A549 (cell line): ENCODE measurements around the gene DOK7. TPM values are rescaled to one million over a fixed set of nuclear protein-coding genes. Genes with fewer than 3 reads are reported as not detected.

ENCODE experiments used
- ATAC-seq, 2 experiments: fragments of 200-7000 bp in 1 of 2; fragments of >200 bp in 1 of 2; cut with Nextera tagmentation in 1 of 2; cut with Tn5 transposase in 1 of 2; 3 replicates each; pipeline versions ENCODE4 v1.8.0 to v1.9.1; 2018 to 2020; ENCODE audit warnings: mild to moderate bottlenecking in 1 of 2, moderate library complexity in 1 of 2
- CTCF ChIA-PET: fragments of 300-600 bp; sonication (Branson Sonifier 250); formaldehyde crosslinking; extraction: SDS; loops from one replicate; lab custom pipeline; 2021; ENCODE audit warnings: antibody characterized with exemption, inconsistent platforms; lab: Yijun Ruan, JAX
- POLR2A ChIA-PET: fragments of 350-600 bp; formaldehyde crosslinking; extraction: SDS; loops from one replicate; lab custom pipeline; 2021; ENCODE audit warnings: antibody characterized with exemption, inconsistent platforms; lab: Yijun Ruan, JAX
- DNase-seq, 2 experiments: peaks; one replicate each; pipeline versions ENCODE4 v3.0.0 to v3.0.0-alpha.2; 2011 to 2016; ENCODE audit warnings: low read depth in 1 of 2, low spot score in 1 of 2
- FAIRE-seq: peaks from 2 replicates; lab custom pipeline; 2011; peaks lifted over from hg19 to GRCh38; lab: Jason Lieb, UNC
- H3K27ac ChIP-seq, 2 experiments: fragments of >200 bp; sonication (Bioruptor Twin); formaldehyde crosslinking; 3 replicates each; pipeline ENCODE4 v1.5.1; 2016 to 2017
- H3K4me1 ChIP-seq: fragments of >200 bp; sonication (Bioruptor Twin); formaldehyde crosslinking; 3 replicates; pipeline ENCODE4 v1.6.1; 2016
- H3K4me2 ChIP-seq: fragments of >200 bp; sonication (Bioruptor Twin); formaldehyde crosslinking; 3 replicates; pipeline ENCODE4 v1.6.1; 2016
- H3K4me3 ChIP-seq: fragments of >200 bp; sonication (Bioruptor Twin); formaldehyde crosslinking; 3 replicates; pipeline ENCODE4 v1.5.1; 2016
- H3K9me3 ChIP-seq: fragments of >200 bp; sonication (Bioruptor Twin); formaldehyde crosslinking; 3 replicates; pipeline ENCODE4 v1.6.1; 2016
- CBX2 ChIP-seq: fragments of 200-600 bp; sonication (generic); IDR thresholded peaks from 2 replicates; pipeline ENCODE4 v1.6.1; 2016; ENCODE audit warnings: low read depth, mild to moderate bottlenecking, borderline replicate concordance
- CBX8 ChIP-seq: fragments of 200-600 bp; sonication (generic); IDR thresholded peaks from 2 replicates; pipeline ENCODE4 v1.6.1; 2016
- CHD2 ChIP-seq: fragments of 150-350 bp; IDR thresholded peaks from 2 replicates; pipeline ENCODE4 v1.6.1; 2014; ENCODE audit warnings: low read length; ENCODE audit not compliant: partially characterized antibody
- CHD4 ChIP-seq: fragments of 200-600 bp; sonication (generic); IDR thresholded peaks from 2 replicates; pipeline ENCODE4 v1.6.1; 2016; ENCODE audit warnings: antibody characterized with exemption, mild to moderate bottlenecking, borderline replicate concordance
- EHF ChIP-seq: fragments of 250-450 bp; sonication (Bioruptor Pico); IDR thresholded peaks from 2 replicates; pipeline ENCODE4 v1.5.0; 2020; ENCODE audit warnings: mild to moderate bottlenecking
- EHMT2 ChIP-seq: fragments of 200-600 bp; sonication (generic); IDR thresholded peaks from 2 replicates; pipeline ENCODE4 v1.6.1; 2016; ENCODE audit warnings: antibody characterized with exemption, low read depth, mild to moderate bottlenecking, moderate library complexity
- EP300 ChIP-seq, 2 experiments: fragments of >200 bp; sonication (Bioruptor Twin); formaldehyde crosslinking; IDR thresholded peaks; 2 replicates in 1 of 2; 3 replicates in 1 of 2; pipeline ENCODE4 v1.6.1; 2016 to 2017
- FOSB ChIP-seq: fragments of 250-450 bp; sonication (Bioruptor Pico); IDR thresholded peaks from 2 replicates; pipeline ENCODE4 v1.5.0; 2020; ENCODE audit warnings: mild to moderate bottlenecking, moderate library complexity
- HDAC2 ChIP-seq: fragments of 200-600 bp; sonication (generic); IDR thresholded peaks from 2 replicates; pipeline ENCODE4 v1.6.1; 2016
- HEYL ChIP-seq: fragments of 250-450 bp; sonication (Bioruptor Pico); IDR thresholded peaks from 2 replicates; pipeline ENCODE4 v1.8.0; 2021; ENCODE audit warnings: mild to moderate bottlenecking, moderate library complexity
- HOXA7 ChIP-seq: fragments of 250-450 bp; sonication (Bioruptor Pico); IDR thresholded peaks from 2 replicates; pipeline ENCODE4 v1.5.0; 2020; ENCODE audit warnings: mild to moderate bottlenecking, moderate library complexity
- HOXB13 ChIP-seq: fragments of 250-450 bp; sonication (Bioruptor Pico); IDR thresholded peaks from 2 replicates; pipeline ENCODE4 v1.5.0; 2020; ENCODE audit warnings: low read depth, mild to moderate bottlenecking, moderate library complexity
- JUNB ChIP-seq: fragments of >200 bp; sonication (Bioruptor Twin); formaldehyde crosslinking; IDR thresholded peaks from 2 replicates; pipeline ENCODE4 v1.6.1; 2016
- MAZ ChIP-seq: fragments of 150-350 bp; IDR thresholded peaks from 2 replicates; pipeline ENCODE4 v1.6.1; 2014; ENCODE audit warnings: antibody characterized with exemption, low read depth, low read length, borderline replicate concordance
- NR3C1 ChIP-seq: fragments of >200 bp; sonication (Bioruptor Twin); formaldehyde crosslinking; IDR thresholded peaks from 3 replicates; pipeline ENCODE4 v1.6.1; 2017
- POLR2A ChIP-seq: IDR thresholded peaks from 2 replicates; pipeline ENCODE4 v1.6.1; 2012; ENCODE audit warnings: mild to moderate bottlenecking, low read length
- POLR2AphosphoS2 ChIP-seq: conservative IDR thresholded peaks from 2 replicates; pipeline ENCODE4 v1.6.1; 2012; ENCODE audit warnings: low read length, improper control_type of control experiment, inconsistent platforms
- RCOR1 ChIP-seq: fragments of 150-350 bp; IDR thresholded peaks from 2 replicates; pipeline ENCODE4 v1.6.1; 2014; ENCODE audit warnings: antibody characterized with exemption, low read length, low read depth
- SREBF2 ChIP-seq: fragments of 450-650 bp; IDR thresholded peaks from 2 replicates; pipeline ENCODE4 v1.6.1; 2014; ENCODE audit warnings: mild to moderate bottlenecking, moderate library complexity
- TP53 ChIP-seq: fragments of 250-450 bp; sonication (Bioruptor Pico); IDR thresholded peaks from 2 replicates; pipeline ENCODE4 v1.5.0; 2021; ENCODE audit warnings: mild to moderate bottlenecking, moderate library complexity
- ZFP36 ChIP-seq: fragments of 450-650 bp; IDR thresholded peaks from 2 replicates; pipeline ENCODE4 v1.6.1; 2014; ENCODE audit warnings: borderline replicate concordance; ENCODE audit not compliant: partially characterized antibody
- ZSCAN20 ChIP-seq: fragments of 250-450 bp; sonication (Bioruptor Pico); IDR thresholded peaks from 2 replicates; pipeline ENCODE4 v1.8.0; 2022; ENCODE audit warnings: mild to moderate bottlenecking, moderate library complexity
- WGBS: methylation state at CpG from one replicate; pipeline ENCODE4 v1.1.6; 2017; ENCODE audit errors: missing lambda C conversion rate; 5-methylcytosine and 5-hydroxymethylcytosine counted together
- polyA plus RNA-seq, 4 experiments: library from polyadenylated mRNA; depleted of rRNA in 3 of 4; stranded (reverse); fragments of >200 nt; fragmentation: RNase III in 1 of 4; extraction: RNeasy Plus Mini Kit Qiagen cat#74134 plus additional on column Dnase treatment in 1 of 4; gene quantifications; 2 replicates in 3 of 4; 3 replicates in 1 of 4; pipeline ENCODE4 v1.2.3, GENCODE V29; 2011 to 2017
- TF ChIP-seq, protein P1 (sequence below): IDR thresholded peaks from 2 replicates; pipeline ENCODE4 v1.6.1; 2012
- TF ChIP-seq, protein P2 (sequence below): fragments of 250-450 bp; sonication (Bioruptor Pico); IDR thresholded peaks from 2 replicates; pipeline ENCODE4 v1.5.0; 2021; ENCODE audit warnings: mild to moderate bottlenecking, moderate library complexity, borderline replicate concordance

DOK7 gene
- polyA plus RNA-seq, 2 of the 4 experiments (the other 2 are of a cell fraction): 0.17 to 0.21 TPM

DNA sequence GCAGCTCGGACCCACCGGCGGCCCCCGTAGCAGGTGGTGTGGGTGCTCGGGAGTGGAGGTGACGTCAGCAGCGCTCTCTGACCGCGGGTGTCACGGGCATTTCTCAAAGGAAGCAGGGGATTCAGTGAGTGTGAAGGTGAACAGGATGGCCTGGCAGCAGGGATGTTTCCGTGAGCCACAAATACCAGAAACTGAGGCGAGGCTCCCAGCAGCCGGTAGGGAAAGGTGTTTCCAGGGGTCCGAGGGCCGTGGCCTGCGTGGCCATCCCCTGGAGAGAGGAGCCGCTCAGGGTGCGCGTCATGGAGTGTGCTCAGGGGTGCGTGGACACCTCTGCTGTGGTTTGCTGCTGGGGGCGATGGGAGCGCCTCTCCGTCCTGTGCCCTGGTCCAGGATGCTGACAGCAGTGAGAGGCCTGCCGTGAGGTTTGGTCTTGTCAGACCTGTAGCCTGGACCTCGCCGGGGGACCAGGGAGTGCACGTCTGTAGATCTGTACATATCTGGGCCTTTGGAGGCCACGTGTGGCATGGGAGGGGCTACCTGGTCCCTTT lies 31.6 kb upstream of the DOK7 start:
- no peak for FAIRE-seq
- H3K4me1 ChIP-seq: peaks cover 7% of the 10 kb centered on the region
- ATAC-seq: no peak

DNA sequence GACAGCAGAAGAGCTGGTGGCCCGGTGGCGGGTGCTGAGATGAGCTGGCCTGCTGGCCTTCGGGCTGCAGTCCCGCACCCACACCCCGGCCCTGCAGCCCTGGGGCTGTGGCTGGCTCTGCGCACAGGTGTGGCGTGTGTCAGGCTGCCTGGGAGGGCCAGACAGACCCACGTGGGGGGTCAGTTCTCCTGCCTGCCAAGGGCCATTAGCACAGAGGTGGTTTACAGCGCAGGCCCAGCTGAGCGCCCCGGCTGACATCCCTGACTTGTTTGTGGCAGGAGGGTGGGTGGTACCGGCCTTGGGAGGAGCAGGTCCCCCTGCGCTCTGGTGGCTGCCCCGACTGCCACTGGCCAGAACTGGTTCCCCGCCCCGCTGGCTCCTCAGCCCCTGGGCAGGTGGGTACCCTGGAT lies 30.7 kb upstream of the DOK7 start:
- TF ChIP-seq, protein P1, sequence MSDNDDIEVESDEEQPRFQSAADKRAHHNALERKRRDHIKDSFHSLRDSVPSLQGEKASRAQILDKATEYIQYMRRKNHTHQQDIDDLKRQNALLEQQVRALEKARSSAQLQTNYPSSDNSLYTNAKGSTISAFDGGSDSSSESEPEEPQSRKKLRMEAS: no peak
- TF ChIP-seq POLR2AphosphoS2: no peak
- TF ChIP-seq EHF (CRISPR knock-in tag): no peak
- no peak for TF ChIP-seq POLR2A
- no peak for TF ChIP-seq CHD4
- TF ChIP-seq HOXB13: no peak
- TF ChIP-seq ZFP36: no peak
- no peak for TF ChIP-seq CBX2
- TF ChIP-seq SREBF2: no peak
- TF ChIP-seq TP53 (CRISPR knock-in tag): no peak
- TF ChIP-seq, protein P2, sequence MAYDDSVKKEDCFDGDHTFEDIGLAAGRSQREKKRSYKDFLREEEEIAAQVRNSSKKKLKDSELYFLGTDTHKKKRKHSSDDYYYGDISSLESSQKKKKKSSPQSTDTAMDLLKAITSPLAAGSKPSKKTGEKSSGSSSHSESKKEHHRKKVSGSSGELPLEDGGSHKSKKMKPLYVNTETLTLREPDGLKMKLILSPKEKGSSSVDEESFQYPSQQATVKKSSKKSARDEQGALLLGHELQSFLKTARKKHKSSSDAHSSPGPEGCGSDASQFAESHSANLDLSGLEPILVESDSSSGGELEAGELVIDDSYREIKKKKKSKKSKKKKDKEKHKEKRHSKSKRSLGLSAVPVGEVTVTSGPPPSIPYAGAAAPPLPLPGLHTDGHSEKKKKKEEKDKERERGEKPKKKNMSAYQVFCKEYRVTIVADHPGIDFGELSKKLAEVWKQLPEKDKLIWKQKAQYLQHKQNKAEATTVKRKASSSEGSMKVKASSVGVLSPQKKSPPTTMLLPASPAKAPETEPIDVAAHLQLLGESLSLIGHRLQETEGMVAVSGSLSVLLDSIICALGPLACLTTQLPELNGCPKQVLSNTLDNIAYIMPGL (CRISPR knock-in tag): no peak
- TF ChIP-seq MAZ: no peak
- TF ChIP-seq HEYL: no peak
- TF ChIP-seq HOXA7 (CRISPR knock-in tag): no peak
- TF ChIP-seq NR3C1: no peak
- no peak for TF ChIP-seq CBX8
- TF ChIP-seq EP300 (IDR thresholded peaks at IDR 0.05): no peak
- peaks cover 16% of the 10 kb centered on the region for H3K4me1 ChIP-seq
- DNase-seq (no peak), ATAC-seq (no peak), FAIRE-seq (no peak)
- H3K4me2 ChIP-seq: no peak overlapping the region
- POLR2A ChIA-PET: no interaction called here
- CTCF ChIA-PET: no interaction called here
- no peak overlapping the region for H3K27ac ChIP-seq
- WGBS: 85% methylated on average over 6 of the region's 16 CpGs
- no peaks in the 10 kb centered on the region for H3K9me3 ChIP-seq
- H3K4me3 ChIP-seq: no peak overlapping the region

More for the DNA sequence above, 31.6 kb upstream of the DOK7 start:
- Histone ChIP-seq H3K4me3 (no peak overlapping the region), H3K27ac (no peak overlapping the region), H3K9me3 (no peaks in the 10 kb centered on the region), H3K4me2 (no peak overlapping the region)
- CTCF ChIA-PET: no interaction called here
- 81% methylated on average over 28 of the region's 28 CpGs for WGBS
- POLR2A ChIA-PET: no interaction called here
- TF ChIP-seq HDAC2 (no peak), EHMT2 (no peak), CHD2 (no peak), ZSCAN20 (CRISPR knock-in tag) (no peak)
- TF ChIP-seq, all 56 proteins: peak for 0
- no peak for DNase-seq

DNA sequence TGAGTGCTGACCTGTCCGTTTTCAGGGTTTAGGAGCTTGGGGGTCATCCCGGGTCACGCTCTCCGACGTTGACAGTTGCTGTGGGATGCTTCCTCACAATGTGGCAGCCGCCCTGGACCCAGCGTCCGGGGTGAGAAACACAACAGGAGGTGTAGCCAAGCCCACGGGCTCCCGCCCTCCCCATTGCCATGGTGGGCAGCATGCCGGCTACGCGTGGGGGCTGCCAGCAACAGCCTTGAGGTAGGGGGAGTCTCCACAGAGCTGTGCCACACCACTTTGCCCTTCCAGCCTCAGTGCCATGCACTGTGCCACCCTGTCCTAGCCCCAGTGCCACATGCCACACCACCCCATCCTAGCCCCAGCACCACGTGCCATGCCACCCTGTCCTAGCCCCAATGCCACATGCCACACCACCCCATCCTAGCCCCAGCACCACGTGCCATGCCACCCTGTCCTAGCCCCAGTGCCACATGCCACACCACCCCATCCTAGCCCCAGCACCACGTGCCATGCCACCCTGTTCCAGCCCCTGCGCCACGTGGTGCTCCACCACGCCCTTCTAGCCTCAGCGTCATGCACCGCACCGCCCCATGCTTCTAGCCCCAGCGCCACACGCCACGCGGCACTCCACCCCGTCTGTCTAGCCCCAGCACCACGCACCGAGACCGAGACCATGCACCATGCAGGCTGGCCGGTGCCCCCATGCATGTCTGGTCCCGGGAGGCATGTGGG lies 29.8 kb upstream of the DOK7 start:
- CTCF ChIA-PET: interaction anchor here (0.7 to 1.7 kb wide), 4 partner anchors 10 to 281 kb away, joined by 3 to 6 read pairs (median 4); no protein-coding TSS in a partner anchor
- no peaks in the 10 kb centered on the region for H3K9me3 ChIP-seq
- no peak for FAIRE-seq
- peaks cover 19% of the 10 kb centered on the region for H3K4me1 ChIP-seq
- no peak for ATAC-seq
- WGBS: 60% methylated on average over 1 of the region's 32 CpGs
- TF ChIP-seq FOSB (CRISPR knock-in tag): no peak
- no peak for TF ChIP-seq JUNB
- no peak for TF ChIP-seq RCOR1
- no peak for TF ChIP-seq CBX2
- no peak for DNase-seq
- H3K4me3 ChIP-seq: no peak overlapping the region
- no peak overlapping the region for H3K4me2 ChIP-seq
- POLR2A ChIA-PET: no interaction called here
- H3K27ac ChIP-seq: no peak overlapping the region
